HUES48 (cell line): ENCODE measurements around the gene CXXC5.
A peak's percentile ranks its signal among the peaks of the same experiment; 100 is the strongest.

Experiments used
- H3K27ac ChIP-seq: one replicate; pipeline ENCODE4 v1.7.0; 2013; ENCODE audit warnings: low read depth, low read length, inconsistent platforms
- H3K27me3 ChIP-seq: 2 replicates; pipeline ENCODE4 v1.6.1; 2013; ENCODE audit warnings: mild to moderate bottlenecking, low read length; ENCODE audit not compliant: control insufficient read depth, insufficient read depth
- H3K36me3 ChIP-seq: 2 replicates; pipeline ENCODE4 v1.6.1; 2013; ENCODE audit warnings: low read length; ENCODE audit not compliant: control insufficient read depth, insufficient read depth
- H3K4me1 ChIP-seq: 2 replicates; pipeline ENCODE4 v1.6.1; 2013; ENCODE audit warnings: mild to moderate bottlenecking, low read length; ENCODE audit not compliant: control insufficient read depth, insufficient read depth
- H3K4me3 ChIP-seq: 2 replicates; pipeline ENCODE4 v1.5.1; 2013; ENCODE audit warnings: mild to moderate bottlenecking, low read depth, low read length
- H3K9ac ChIP-seq: 2 replicates; pipeline ENCODE4 v1.6.1; 2013; ENCODE audit warnings: mild to moderate bottlenecking, low read depth, low read length, moderate library complexity
- H3K9me3 ChIP-seq: 2 replicates; pipeline ENCODE4 v1.6.1; 2013; ENCODE audit warnings: low read length; ENCODE audit not compliant: control insufficient read depth, insufficient read depth

CXXC5 gene

GRCh38 chr5:139668064-139668880 lies 20.1 kb downstream of the CXXC5 start:
- no peak overlapping the region for H3K9ac ChIP-seq
- no peaks in the 10 kb centered on the region for H3K9me3 ChIP-seq
- H3K4me1 ChIP-seq: peaks cover 48% of the 10 kb centered on the region
- H3K27me3 ChIP-seq: no peaks in the 10 kb centered on the region
- peak overlapping the region; percentile 6; the same call in 1 of the 2 replicates for H3K4me3 ChIP-seq
- no peaks in the 10 kb centered on the region; the same call in 1 of the 2 replicates for H3K36me3 ChIP-seq
- H3K27ac ChIP-seq: peak overlapping the region; percentile 58

- no peaks in the 10 kb centered on the region for H3K27me3 ChIP-seq
- H3K9me3 ChIP-seq: no peaks in the 10 kb centered on the region
- no peak overlapping the region for H3K4me3 ChIP-seq
- H3K27ac ChIP-seq: no peak overlapping the region
- no peak overlapping the region for H3K9ac ChIP-seq
- H3K36me3 ChIP-seq: no peaks in the 10 kb centered on the region; the same call in 1 of the 2 replicates
- H3K4me1 ChIP-seq: peaks cover 40% of the 10 kb centered on the region
Observed at GRCh38 chr5:139668924-139669661, 20.9 kb downstream of the CXXC5 start.

GRCh38 chr5:139669662-139670368 lies 21.7 kb downstream of the CXXC5 start:
- no peak overlapping the region for H3K4me3 ChIP-seq
- H3K27me3 ChIP-seq: no peaks in the 10 kb centered on the region
- H3K9ac ChIP-seq: no peak overlapping the region
- H3K27ac ChIP-seq: peak overlapping the region; percentile 18
- H3K4me1 ChIP-seq: peaks cover 36% of the 10 kb centered on the region
- H3K36me3 ChIP-seq: no peaks in the 10 kb centered on the region; the same call in 1 of the 2 replicates
- H3K9me3 ChIP-seq: no peaks in the 10 kb centered on the region

GRCh38 chr5:139670369-139671095 lies 22.4 kb downstream of the CXXC5 start:
- H3K4me1 ChIP-seq: peaks cover 36% of the 10 kb centered on the region
- peak overlapping the region; percentile 18 for H3K27ac ChIP-seq
- H3K27me3 ChIP-seq: no peaks in the 10 kb centered on the region
- no peaks in the 10 kb centered on the region; the same call in 1 of the 2 replicates for H3K36me3 ChIP-seq
- no peaks in the 10 kb centered on the region for H3K9me3 ChIP-seq
- H3K4me3 ChIP-seq: no peak overlapping the region
- no peak overlapping the region for H3K9ac ChIP-seq

GRCh38 chr5:139671096-139671841 lies 23.1 kb downstream of the CXXC5 start:
- Histone ChIP-seq H3K36me3 (no peaks in the 10 kb centered on the region), H3K9me3 (no peaks in the 10 kb centered on the region), H3K4me1 (peaks cover 36% of the 10 kb centered on the region), H3K9ac (no peak overlapping the region), H3K27me3 (no peaks in the 10 kb centered on the region), H3K4me3 (no peak overlapping the region), H3K27ac (peak overlapping the region; percentile 40)

- no peak overlapping the region for H3K4me3 ChIP-seq
- H3K9me3 ChIP-seq: no peaks in the 10 kb centered on the region
- no peak overlapping the region for H3K27ac ChIP-seq
- no peak overlapping the region for H3K9ac ChIP-seq
- H3K4me1 ChIP-seq: peaks cover 12% of the 10 kb centered on the region
- H3K27me3 ChIP-seq: no peaks in the 10 kb centered on the region
- H3K36me3 ChIP-seq: peaks cover 3% of the 10 kb centered on the region; the same call in 1 of the 2 replicates
Observed at GRCh38 chr5:139675213-139675612, 27.1 kb downstream of the CXXC5 start.

- H3K27me3 ChIP-seq: no peaks in the 10 kb centered on the region
- H3K9ac ChIP-seq: no peak overlapping the region
- H3K9me3 ChIP-seq: no peaks in the 10 kb centered on the region
- H3K27ac ChIP-seq: no peak overlapping the region
- H3K36me3 ChIP-seq: peaks cover 6% of the 10 kb centered on the region; the same call in 1 of the 2 replicates
- H3K4me1 ChIP-seq: peaks cover 8% of the 10 kb centered on the region; the same call in 1 of the 2 replicates
- H3K4me3 ChIP-seq: no peak overlapping the region
Observed at GRCh38 chr5:139675825-139676224, 27.7 kb downstream of the CXXC5 start.

- Histone ChIP-seq H3K36me3 (peaks cover 12% of the 10 kb centered on the region; the same call in 1 of the 2 replicates), H3K27ac (no peak overlapping the region), H3K9ac (no peak overlapping the region), H3K4me3 (no peak overlapping the region), H3K4me1 (peaks cover 3% of the 10 kb centered on the region; the same call in 1 of the 2 replicates), H3K27me3 (no peaks in the 10 kb centered on the region), H3K9me3 (no peaks in the 10 kb centered on the region)
Observed at GRCh38 chr5:139676406-139676805, 28.3 kb downstream of the CXXC5 start.

- H3K27ac ChIP-seq: peak overlapping the region; percentile 1
- H3K9me3 ChIP-seq: no peaks in the 10 kb centered on the region
- H3K4me3 ChIP-seq: no peak overlapping the region
- H3K36me3 ChIP-seq: peaks cover 15% of the 10 kb centered on the region; the same call in 1 of the 2 replicates
- no peak overlapping the region for H3K9ac ChIP-seq
- no peaks in the 10 kb centered on the region for H3K27me3 ChIP-seq
- peaks cover 3% of the 10 kb centered on the region; the same call in 1 of the 2 replicates for H3K4me1 ChIP-seq
Observed at GRCh38 chr5:139676951-139677735, 29.0 kb downstream of the CXXC5 start.
